ENCODE results near the gene GPR87. TPM values are rescaled to one million over a fixed set of nuclear protein-coding genes. Genes with fewer than 3 reads are reported as not detected.
A peak's percentile ranks its signal among the peaks of the same experiment; 100 is the strongest.

Gene GPR87
- total and polyA plus RNA-seq, 2 of the 4 experiments (the other 2 are of a cell fraction), result 0.26 to 0.36 TPM

GRCh38 chr3:151351219-151351618 lies 34.6 kb upstream of the GPR87 start:
- Histone ChIP-seq H2AK9ac (replicated peaks; ENCODE audit: low read depth, low read length, poor library complexity) (no peak overlapping the region), H3K27ac (ENCODE audit: insufficient read depth, low read length) (no peak overlapping the region), H3K56ac (ENCODE audit: extremely low read depth, insufficient read depth, low read length) (no peak overlapping the region), H3K23ac (ENCODE audit: low read depth, low read length) (no peak overlapping the region), H3K27me3 (ENCODE audit: control insufficient read depth, insufficient read depth, low read length) (no peaks in the 10 kb centered on the region), H3K4me3 (ENCODE audit: insufficient read depth, low read depth, low read length) (no peak overlapping the region), H3K9me1 (ENCODE audit: insufficient read depth, low read length) (no peaks in the 10 kb centered on the region; the same call in 1 of the 2 replicates), H3K9me3 (ENCODE audit: control insufficient read depth, insufficient read depth, low read length) (no peaks in the 10 kb centered on the region), H2BK120ac (ENCODE audit: low read depth, low read length) (no peak overlapping the region), H4K91ac (ENCODE audit: insufficient read depth, low read depth, low read length) (no peak overlapping the region), H3K14ac (replicated peaks; ENCODE audit: low read depth, low read length) (no peak overlapping the region), H3K4me1 (ENCODE audit: control insufficient read depth, insufficient read depth, low read length) (peaks cover 3% of the 10 kb centered on the region; the same call in 1 of the 2 replicates), H3K79me1 (ENCODE audit: low read depth in 1 of 2, low read length in 2 of 2) (no peaks in the 10 kb centered on the region), H2BK15ac (ENCODE audit: low read depth, low read length) (no peak overlapping the region), H3K9ac (ENCODE audit: low read depth, low read length) (no peak overlapping the region), H2BK5ac (ENCODE audit: low read depth, low read length, poor library complexity, severe bottlenecking) (no peak overlapping the region), H3K36me3 (ENCODE audit: control insufficient read depth, insufficient read depth, low read length) (no peaks in the 10 kb centered on the region), H4K20me1 (ENCODE audit: insufficient read depth, low read length) (no peaks in the 10 kb centered on the region), H2BK20ac (ENCODE audit: low read depth, low read length) (no peak overlapping the region), H3K4ac (ENCODE audit: low read depth, low read length) (no peak overlapping the region), H3K18ac (ENCODE audit: low read depth, low read length) (peak overlapping the region; percentile 21; the same call in 1 of the 2 replicates), H4K8ac (ENCODE audit: low read depth in 2 of 2, low read length in 2 of 2) (no peak overlapping the region), H2AK5ac (ENCODE audit: low read depth, low read length) (no peak overlapping the region), H2AFZ (replicated peaks; ENCODE audit: low read length, poor library complexity) (no peak overlapping the region), H3K4me2 (ENCODE audit: low read depth, low read length) (no peak overlapping the region; the same call in 1 of the 2 replicates), H4K5ac (ENCODE audit: low read depth, low read length) (no peak overlapping the region)
- in situ Hi-C loops (cut with MboI; ENCODE audit: low sequenced_read_pairs), result no loop called here
- no TSS peak for BruUV-seq (replicated peaks)
- WGBS, 2 experiments (ENCODE audit: extremely low coverage in 2 of 2, insufficient read length in 1 of 2), result no CpG with 5 or more reads among the region's 1 CpG
- CTCF ChIA-PET, result interaction anchor here (0.5 to 0.9 kb wide), 4 partner anchors 12 to 66 kb away, joined by 3 read pairs; no protein-coding TSS in a partner anchor
- POLR2A ChIA-PET (ENCODE audit: unreplicated experiment), result no interaction called here
- ATAC-seq (ENCODE audit: low read depth) (peak; percentile 14; the same call in 1 of the 2 replicates), DNase-seq (no peak)
- intact Hi-C loops (cut with micrococcal nuclease), result no loop called here
- dilution Hi-C loops (cut with HindIII; ENCODE audit: low sequenced_read_pairs, unreplicated experiment), result no loop called here
- TF ChIP-seq RCOR1 (IDR thresholded peaks at IDR 0.05; ENCODE audit: insufficient replicate concordance, low read length), result no peak
- TF ChIP-seq CHD1 (IDR thresholded peaks at IDR 0.05; ENCODE audit: low read depth, low read length), result no peak
- TF ChIP-seq BHLHE40 (IDR thresholded peaks at IDR 0.05; ENCODE audit: low read depth, low read length), result no peak
- TF ChIP-seq RAD21 (IDR thresholded peaks at IDR 0.05; ENCODE audit: low read length), result no peak
- no peak for TF ChIP-seq CEBPB (IDR thresholded peaks at IDR 0.05; ENCODE audit: low read depth, low read length)
- TF ChIP-seq CTCF (conservative IDR thresholded peaks at IDR 0.05; ENCODE audit: low read depth, low read length), result no peak
- no peak for TF ChIP-seq NFE2L2 (IDR thresholded peaks at IDR 0.05; ENCODE audit: low read depth, low read length)
- no peak for TF ChIP-seq POLR2A (IDR thresholded peaks at IDR 0.05; ENCODE audit: low read depth, low read length)
- TF ChIP-seq MAFK (IDR thresholded peaks at IDR 0.05; ENCODE audit: low read depth, low read length), result no peak
- no peak for TF ChIP-seq USF2 (IDR thresholded peaks at IDR 0.05; ENCODE audit: low read depth, low read length)
- no peak for TF ChIP-seq MAZ (IDR thresholded peaks at IDR 0.05; ENCODE audit: borderline replicate concordance, low read depth, low read length)
- TF ChIP-seq ELK1 (IDR thresholded peaks at IDR 0.05; ENCODE audit: borderline replicate concordance, low read depth, low read length), result no peak
- TF ChIP-seq FOS (IDR thresholded peaks at IDR 0.05; ENCODE audit: low read depth, low read length), result no peak
- TF ChIP-seq SMC3 (IDR thresholded peaks at IDR 0.05; ENCODE audit: low read depth, low read length), result no peak
- no peak for TF ChIP-seq RFX5 (IDR thresholded peaks at IDR 0.05; ENCODE audit: low read depth, low read length)
- no peak for TF ChIP-seq MXI1 (IDR thresholded peaks at IDR 0.05; ENCODE audit: borderline replicate concordance, low read depth, low read length)

Measured in IMR-90 (cell line).